ENCODE results near the gene PTBP1.

PTBP1 gene

DNA sequence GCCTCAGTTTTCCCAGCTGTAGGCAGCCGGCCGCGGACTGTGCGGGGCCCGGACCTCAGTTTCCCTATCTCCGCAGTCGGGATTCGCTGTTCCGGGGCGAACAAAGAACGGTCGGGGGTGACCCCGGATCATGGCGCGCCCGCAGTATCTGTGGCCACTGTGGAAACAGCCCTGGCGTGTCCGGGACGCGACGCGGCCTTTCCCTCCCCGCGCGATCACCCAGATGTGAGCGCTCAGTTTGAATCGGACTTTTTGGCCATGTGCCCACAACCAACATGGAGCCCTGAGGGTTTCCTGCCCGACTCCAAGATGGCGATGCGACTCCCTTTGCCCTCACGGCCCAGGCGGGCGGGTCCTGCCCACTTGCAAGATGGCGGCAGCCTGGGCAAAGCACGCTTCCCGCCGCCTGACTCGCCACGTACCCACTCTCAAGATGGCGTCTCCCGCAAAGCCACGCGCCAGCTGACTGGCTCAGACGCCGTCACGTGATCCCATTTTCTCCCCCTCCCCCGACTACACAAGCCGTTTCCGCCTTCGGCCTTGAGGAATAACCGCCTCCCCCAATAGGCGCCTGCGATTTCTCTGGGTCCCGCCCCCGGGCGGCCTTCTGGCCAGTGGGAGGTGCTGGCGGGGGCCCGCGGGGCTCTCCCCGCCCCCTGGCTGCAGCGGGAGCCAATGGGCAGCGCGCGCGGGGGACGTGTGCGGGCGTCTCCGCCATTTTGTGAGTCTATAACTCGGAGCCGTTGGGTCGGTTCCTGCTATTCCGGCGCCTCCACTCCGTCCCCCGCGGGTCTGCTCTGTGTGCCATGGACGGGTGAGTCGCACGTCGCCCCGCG, at the start of gene PTBP1:
TSS of gene PTBP1 (plus strand) at position 761 of the 836 bp plus-strand sequence. CDS start at position 807, 46 bp downstream.
- peak; percentile 96 to 97 for DNase-seq (ENCODE audit: low read depth in 2 of 2)

DNA sequence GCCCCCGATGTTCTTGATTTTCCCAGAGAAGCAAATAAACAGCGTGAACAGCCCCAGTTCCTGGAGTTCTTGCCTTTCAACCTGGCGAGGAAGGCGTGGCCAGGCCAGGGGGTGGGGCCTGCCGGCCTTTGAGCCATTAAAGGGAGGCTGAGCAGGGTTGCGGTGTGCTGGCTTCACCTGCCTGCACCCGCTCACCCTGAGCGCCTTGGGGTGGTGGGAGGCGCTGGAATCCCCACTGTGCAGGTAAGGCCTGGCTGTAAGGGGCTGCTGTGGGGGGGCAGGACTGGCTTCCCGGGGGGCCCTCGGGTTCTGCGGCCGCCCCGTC, 49.0 kb upstream of the PTBP1 start:
- no peak for DNase-seq (ENCODE audit: low read depth in 2 of 2)

DNA sequence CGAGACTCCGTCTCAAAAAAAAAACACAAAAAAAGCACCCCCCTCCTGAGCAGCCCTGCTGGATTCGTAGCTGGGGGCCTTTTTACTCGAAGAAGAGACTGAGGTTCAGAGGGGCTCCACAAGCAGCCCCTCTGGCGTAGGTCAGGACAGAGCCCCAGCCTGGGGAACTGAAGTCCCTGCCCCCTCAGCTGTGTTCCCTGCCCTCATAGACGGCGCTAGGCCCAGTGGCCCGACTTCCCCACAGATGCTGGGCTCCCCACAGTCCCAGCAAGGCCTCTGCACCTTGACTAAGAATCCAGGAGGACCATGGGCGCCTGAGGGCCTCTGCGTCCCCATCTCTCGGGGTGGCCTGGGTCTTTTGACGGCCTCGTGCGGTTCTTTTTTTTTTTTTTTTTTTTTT, 47.4 kb upstream of the PTBP1 start:
- DNase-seq (ENCODE audit: low read depth in 2 of 2): no peak

DNA sequence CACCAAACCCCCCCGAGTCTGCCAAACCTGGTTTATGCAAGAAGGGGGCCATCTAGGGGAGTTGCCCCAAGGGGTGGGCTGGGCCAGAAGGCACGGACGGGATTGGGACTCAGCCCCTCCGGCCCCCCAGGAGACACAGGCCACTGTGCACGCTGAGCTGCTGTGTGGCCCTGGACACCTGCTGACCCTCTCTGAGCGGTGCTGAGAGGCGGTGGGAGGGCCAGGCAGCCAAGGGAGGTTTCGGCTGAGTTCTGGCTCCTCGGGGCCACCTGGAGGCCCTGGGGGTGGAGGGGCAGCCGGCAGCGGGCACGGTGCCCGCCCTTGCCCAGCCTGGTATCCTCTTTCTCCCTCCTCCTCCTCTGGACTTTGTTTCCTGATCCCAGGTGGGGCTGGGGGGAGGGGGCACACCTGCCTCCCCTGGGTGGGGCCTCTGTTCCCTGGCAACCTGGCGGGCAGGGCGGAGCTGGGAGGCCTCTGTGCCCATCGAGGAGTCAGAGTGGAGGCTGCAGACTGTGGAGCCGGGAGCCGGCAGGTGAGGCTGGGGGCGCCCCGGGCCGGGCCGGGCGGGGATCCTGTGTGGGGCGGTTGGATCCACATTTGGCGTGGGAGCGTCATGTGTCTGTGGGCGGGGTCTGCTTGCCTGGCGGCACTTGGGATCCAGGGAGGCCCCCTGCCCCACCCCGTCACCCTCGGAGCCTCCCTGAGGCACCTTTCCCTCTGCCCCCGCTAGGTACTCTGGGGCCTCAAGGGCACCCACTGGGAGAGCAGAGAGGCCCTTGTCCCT, 46.4 kb upstream of the PTBP1 start, which contains the start of gene MISP:
TSS of gene MISP (plus strand) at position 473 of the 784 bp plus-strand sequence. CDS start 5,835 bp downstream, outside the sequence.
- DNase-seq (ENCODE audit: low read depth in 2 of 2): no peak

DNA sequence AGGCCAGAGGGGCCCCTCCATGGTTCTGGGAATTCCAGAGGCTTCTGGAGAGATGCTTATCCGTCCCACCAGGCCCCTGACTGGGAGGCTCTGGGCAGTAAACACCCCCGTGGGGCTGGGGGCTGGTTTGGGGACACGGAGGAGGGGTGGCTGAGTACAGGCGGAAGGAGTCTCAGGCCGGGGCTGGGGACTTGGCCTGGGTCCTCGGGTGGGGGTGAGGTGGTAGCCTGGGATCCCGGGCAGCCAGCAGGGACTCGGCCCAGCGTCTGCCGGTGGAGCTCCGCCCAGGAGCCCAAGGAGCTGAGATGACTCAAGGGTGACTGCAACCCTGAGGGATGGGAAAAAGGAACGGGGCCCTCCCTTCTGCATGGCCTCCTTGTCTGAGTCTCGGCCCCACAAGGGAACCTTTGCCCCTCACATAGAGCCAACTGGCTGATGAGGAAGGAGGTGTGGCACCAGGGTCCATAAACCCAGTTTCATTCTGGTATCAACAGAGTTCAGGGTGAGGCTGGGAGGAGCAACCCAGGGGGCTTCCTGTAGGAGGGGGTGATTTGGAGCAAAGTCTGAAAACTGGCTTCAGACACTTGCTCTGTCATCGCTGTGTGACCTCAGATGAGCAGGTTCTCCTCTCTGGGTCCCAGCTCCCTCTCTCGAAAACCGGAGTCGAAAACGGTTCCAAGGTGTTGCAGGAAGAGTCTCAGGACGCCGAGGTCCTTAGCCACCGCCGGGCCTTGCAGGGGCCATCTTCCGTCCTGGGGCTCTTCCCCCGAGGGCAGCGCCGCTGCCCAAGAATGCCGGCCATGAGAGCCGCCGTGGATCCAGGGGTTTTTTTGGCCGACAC, 45.5 kb upstream of the PTBP1 start:
- no peak for DNase-seq (ENCODE audit: low read depth in 2 of 2)

DNA sequence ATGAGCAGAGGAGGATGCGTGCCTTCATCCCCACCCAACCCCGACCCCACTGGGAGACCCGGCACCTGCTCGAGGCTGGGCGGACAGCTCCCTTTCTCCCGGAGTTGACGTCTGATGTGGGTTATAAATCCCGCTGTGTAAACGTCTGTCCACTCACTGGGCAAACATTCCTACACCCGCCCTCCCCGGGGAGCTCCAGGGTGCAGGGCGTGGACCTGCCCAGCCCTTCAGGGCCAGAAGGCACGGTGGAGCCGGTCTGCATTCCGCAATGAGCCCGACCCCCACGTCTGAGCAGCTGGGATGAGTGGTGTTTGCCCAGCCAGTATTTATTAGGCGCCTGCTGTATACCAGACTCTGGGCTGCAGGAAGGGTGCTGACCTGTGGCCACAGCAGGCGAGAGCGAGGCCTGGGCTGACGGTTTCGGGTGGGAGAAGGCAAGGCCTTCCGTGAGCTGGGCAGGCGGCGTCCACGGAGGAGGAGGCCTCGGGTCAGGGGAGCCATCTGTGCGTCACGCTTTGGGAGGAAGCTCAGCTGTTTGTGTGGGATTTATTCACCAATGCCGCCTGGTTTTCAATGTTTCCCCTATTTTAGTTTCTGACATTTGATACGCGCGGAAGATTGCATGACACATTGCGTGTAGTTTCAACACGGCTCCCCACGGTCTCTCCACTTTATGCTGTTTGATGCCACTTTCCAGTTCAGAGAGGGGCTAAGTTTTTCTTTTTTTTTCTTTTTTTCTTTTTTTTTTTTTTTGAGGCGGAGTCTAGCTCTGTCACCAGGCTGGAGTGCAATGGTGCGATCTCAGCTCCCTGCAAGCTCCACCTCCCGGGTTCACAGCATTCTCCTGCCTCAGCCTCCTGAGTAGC, 44.4 kb upstream of the PTBP1 start:
- DNase-seq (ENCODE audit: low read depth in 2 of 2): no peak

DNA sequence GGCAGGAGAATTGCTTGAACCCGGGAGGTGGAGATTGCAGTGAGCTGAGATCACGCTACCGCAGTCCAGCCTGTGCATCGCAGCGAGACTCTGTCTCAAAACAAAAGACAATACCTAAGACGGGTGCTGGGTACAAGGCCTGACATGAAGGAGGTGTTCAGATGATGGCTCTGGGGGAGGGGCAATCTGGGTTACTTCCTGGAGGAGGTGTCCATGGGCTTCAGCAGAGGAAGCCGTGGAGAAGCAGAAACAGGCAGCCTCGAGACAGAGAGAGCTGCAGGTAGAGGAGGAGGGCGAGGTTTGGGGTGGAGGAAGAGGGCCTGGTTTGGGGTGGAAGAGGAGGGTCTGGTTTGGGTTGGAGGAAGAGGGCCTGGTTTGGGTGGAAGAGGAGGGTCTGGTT, 42.7 kb upstream of the PTBP1 start:
- DNase-seq (ENCODE audit: low read depth in 2 of 2): no peak

DNA sequence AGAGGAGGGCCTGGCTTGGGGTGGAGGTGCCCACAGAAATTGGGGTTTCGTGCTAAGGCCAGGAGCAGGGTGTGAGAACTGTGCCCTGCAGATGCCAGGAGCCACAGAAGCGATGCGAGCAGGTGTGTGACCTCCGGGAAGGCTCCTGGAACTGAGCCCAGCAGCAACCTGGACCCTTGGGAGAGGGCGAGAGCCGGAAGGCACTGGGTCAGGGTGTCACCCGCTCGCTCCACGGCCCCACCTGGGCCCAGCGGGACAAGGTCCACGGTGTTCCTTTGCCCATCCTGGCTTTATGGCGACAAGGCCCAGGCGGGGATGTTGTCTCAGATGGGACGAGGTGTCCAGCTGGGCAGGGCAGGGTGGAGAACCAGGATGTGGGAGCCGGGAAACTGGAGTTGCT, 42.2 kb upstream of the PTBP1 start:
- DNase-seq (ENCODE audit: low read depth in 2 of 2): no peak

DNA sequence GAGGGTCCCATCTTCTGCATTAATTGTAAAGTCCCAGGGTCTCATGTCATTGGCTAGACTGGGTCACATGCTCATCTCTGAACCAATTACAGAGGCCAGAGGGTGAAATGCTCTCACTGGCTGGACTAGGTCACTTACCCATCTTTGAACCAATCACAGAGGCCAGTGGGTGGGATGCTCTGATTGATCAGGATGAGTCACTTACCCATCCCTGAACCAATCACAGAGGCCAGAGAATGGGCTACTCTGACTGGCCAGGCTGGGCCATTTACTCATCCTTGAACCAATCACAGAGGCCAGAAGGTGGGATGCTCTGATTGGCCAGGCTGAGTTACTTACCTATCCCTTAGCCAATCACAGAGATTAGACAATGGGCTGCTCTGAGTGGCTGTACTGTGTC, 41.0 kb upstream of the PTBP1 start:
- no peak for DNase-seq (ENCODE audit: low read depth in 2 of 2)

DNA sequence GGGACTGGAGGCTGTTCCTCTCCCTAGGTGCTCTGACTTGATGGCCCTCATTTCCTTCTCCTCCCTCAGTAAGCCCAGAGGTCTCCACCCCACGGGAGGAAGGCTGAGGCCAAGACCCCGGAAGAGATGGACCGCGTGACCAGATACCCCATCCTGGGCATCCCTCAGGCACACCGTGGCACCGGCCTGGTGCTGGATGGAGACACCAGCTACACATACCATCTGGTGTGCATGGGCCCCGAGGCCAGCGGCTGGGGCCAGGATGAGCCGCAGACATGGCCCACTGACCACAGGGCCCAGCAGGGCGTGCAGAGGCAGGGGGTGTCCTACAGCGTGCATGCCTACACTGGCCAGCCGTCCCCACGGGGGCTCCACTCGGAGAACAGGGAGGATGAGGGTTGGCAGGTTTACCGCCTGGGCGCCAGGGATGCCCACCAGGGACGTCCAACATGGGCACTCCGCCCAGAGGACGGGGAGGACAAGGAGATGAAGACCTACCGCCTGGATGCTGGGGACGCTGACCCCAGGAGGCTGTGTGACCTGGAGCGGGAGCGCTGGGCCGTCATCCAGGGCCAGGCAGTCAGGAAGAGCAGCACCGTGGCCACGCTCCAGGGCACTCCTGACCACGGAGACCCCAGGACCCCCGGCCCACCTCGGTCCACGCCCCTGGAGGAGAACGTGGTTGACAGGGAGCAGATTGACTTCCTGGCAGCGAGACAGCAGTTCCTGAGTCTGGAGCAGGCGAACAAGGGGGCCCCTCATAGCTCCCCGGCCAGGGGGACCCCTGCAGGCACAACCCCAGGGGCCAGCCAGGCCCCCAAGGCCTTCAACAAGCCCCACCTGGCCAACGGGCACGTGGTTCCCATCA, 40.2 kb upstream of the PTBP1 start:
- no peak for DNase-seq (ENCODE audit: low read depth in 2 of 2)

DNA sequence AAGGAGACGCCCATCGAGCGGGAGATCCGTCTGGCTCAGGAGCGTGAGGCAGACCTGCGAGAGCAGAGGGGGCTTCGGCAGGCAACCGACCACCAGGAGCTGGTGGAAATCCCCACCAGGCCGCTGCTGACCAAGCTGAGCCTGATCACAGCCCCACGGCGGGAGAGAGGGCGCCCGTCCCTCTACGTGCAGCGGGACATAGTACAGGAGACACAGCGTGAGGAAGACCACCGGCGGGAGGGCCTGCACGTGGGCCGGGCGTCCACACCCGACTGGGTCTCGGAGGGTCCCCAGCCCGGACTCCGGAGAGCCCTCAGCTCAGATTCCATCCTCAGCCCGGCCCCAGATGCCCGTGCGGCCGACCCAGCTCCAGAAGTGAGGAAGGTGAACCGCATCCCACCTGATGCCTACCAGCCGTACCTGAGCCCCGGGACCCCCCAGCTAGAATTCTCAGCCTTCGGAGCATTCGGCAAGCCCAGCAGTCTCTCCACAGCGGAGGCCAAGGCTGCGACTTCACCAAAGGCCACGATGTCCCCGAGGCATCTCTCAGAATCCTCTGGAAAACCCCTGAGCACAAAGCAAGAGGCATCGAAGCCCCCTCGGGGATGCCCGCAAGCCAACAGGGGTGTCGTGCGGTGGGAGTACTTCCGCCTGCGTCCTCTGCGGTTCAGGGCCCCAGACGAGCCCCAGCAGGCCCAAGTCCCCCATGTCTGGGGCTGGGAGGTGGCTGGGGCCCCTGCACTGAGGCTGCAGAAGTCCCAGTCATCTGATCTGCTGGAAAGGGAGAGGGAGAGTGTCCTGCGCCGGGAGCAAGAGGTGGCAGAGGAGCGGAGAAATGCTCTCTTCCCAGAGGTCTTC, 39.2 kb upstream of the PTBP1 start:
- no peak for DNase-seq (ENCODE audit: low read depth in 2 of 2)

DNA sequence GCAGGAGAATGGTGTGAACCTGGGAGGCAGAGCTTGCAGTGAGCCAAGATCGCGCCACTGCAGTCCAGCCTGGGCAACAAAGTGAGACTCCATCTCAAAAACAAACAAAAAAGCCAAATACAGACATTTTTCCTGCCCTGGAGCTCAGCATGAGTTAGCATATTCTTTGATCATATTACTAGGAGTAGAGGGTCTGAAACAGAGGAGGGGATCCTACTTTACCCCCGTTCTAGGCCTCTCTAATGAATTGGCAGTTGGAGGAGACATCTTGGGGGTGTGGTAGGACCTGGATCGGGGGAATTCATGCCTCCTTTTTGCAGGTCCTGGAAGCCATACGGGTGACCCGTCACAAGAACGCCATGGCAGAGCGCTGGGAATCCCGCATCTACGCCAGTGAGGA, 34.1 kb upstream of the PTBP1 start:
- DNase-seq (ENCODE audit: low read depth in 2 of 2): no peak

DNA sequence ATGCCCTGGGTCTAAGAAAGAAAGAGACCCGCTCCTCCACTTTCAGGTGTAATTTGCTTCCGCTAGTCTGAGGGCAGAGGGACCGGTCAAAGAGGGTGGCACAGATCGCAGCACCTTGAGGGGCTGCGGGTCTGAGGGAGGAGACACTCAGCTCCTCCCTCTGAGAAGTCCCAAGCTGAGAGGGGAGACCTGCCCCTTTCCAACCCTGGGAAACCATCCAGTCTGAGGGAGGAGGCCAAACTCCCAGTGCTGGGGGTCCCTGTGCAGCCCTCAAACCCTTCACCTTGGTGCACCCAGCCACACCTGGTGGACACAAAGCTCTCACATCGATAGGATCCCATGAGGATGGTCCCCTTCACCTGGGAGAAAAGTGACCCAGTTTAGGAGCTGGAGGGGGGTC, 33.4 kb upstream of the PTBP1 start:
- no peak for DNase-seq (ENCODE audit: low read depth in 2 of 2)

DNA sequence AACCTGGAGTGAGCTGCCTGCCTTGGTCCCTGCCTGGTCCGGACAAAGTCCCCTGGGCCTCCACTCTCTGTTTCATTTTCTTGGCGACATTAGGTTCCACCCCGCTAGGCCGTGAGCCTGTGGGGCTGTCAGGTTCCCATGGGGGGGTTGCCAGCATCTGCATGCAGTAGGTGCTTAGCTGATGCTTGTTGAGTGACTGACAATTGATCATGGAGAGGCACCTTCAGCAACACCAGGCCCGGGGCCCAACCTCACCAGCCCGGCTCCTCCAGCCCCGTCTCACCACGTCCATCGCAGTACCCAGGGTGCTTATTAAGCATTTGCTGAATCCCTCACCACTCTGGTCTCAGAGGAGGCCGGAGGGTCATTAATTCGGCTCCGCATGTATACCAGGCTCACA, 33.0 kb upstream of the PTBP1 start:
- DNase-seq (ENCODE audit: low read depth in 2 of 2): no peak

DNA sequence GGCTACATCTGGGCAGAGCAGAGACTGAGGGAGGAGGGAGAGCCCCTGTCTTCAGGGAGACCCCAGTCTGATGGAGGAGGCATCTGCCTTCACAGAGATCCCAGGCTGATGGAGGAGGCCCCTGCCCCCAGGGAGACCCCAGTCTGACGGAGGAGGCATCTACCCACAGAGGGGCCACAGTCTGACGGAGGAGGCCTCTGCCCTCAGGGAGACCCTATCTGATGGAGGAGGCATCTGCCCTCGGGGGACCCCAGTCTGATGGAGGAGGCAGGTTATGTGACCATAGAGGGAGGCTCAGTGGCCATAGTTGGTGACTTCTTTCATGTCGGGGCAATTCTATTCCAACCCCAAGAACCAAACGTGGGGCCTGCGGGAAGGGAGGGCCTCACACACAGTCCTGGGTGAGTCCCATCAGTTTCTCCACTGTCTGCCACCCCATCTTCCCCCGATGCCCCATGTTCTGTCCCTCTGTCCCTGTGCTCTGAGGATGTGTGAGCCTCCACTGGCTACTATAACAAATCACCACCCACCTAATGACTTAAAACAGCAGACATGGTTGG, 32.0 kb upstream of the PTBP1 start:
- DNase-seq (ENCODE audit: low read depth in 2 of 2): no peak

DNA sequence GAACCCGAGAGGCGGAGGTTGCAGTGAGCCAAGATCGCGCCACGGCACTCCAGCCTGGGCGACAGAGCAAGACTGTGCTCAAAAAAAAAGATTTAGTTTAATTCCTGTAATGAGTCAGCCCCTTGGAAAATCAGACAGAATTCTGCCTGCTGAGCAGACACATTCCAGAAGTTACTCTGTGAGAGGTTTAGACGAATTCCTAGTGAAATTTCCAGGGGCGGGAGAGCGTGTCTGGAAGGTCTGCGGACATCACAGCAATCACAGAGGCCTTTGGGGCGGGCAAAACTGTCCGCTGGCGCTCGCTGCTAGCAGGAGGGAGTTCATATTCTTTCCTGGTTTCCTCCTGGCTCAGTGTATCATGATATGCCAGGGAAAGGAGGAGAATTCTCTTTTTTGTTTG, 28.8 kb upstream of the PTBP1 start:
- DNase-seq (ENCODE audit: low read depth in 2 of 2): no peak

DNA sequence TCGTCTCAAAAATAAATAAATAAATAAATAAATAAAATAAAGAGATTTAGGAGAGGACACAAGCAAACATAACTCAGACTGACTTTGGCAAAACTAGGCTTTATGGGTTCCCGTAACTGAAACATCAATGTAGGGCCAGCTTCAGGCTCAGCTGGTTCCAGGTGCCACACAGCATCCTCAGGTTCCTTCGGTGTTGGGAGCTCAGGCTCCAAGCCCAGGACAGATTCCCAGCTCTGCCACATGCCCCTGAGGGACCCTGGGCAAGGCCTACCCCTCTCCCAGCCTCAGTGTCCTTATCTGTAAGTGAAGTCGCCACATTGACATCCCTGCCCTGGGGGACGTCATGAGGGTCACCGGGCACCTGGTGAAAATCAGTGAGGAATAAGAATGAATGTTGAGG, 27.6 kb upstream of the PTBP1 start:
- no peak for DNase-seq (ENCODE audit: low read depth in 2 of 2)

DNA sequence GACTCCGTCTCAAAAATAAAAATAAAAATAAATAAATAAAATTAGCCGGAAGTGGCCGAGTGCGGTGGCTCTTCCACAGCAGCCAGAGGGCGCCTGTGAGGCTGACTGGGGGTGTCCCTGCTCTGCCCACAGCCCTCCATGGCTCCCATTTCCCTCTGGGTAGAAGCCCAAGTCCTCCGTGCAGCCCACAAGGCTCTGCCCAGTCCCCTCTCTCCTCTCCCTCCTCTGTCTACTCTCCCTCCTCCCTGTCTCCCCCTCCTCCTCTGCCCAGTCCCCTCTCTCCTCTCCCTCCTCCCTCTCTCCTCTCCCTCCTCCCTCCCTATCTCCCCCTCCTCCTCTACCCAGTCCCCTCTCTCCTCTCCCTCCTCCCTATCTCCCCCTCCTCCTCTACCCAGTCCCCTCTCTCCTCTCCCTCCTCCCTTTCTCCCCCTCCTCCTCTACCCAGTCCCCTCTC, 25.9 kb upstream of the PTBP1 start:
- peak in 1 of 2 donors; percentile 11 for DNase-seq (ENCODE audit: low read depth in 2 of 2)

DNA sequence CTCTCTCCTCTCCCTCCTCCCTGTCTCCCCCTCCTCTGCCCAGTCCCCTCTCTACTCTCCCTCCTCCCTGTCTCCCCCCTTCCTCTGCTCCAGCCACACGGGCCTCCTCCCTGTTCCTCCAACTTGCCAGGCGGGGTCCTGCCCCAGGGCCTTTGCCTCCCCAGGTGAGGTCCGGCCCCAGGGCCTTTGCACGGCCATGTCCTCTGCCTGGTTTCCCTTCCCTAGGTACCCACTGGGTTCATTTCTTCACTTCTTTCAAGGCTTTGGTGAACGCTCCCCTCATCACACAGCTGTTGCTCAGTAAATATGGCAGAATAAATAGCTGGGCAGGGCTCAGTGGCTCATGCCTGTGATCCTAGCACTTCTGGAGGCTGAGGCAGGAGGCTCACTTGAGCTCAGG, 25.2 kb upstream of the PTBP1 start:
- DNase-seq (ENCODE audit: low read depth in 2 of 2): no peak

All from stimulated activated CD4-positive, alpha-beta T cell treated with anti-CD3 and anti-CD28 coated beads, Interleukin-1b, Interleukin-23, amount 100 ng/mL, for 4 hours (primary cell).